Endothelial cell of umbilical vein (primary cell): Measurements from ENCODE around the gene USHBP1. TPM values are rescaled to one million over a fixed set of nuclear protein-coding genes. Genes with fewer than 3 reads are reported as not detected.
A peak's percentile ranks its signal among the peaks of the same experiment; 100 is the strongest.
"Not testable (repeated sequence)": the region's sequence is repeated elsewhere in the genome, so short reads cannot be mapped to it uniquely, and the experiment has no call there.

Experiments
- BruUV-seq: library from RNA; stranded (reverse); fragments of 400-500 nt; replicated peaks from 2 replicates; lab custom pipeline; 2021; lab: Mats Ljungman, UMichigan
- CTCF ChIA-PET: fragments of 300-600, 350-600 bp; sonication (Branson Sonifier 250); formaldehyde crosslinking; loops from one replicate; lab custom pipeline; 2021; ENCODE audit warnings: antibody characterized with exemption, inconsistent platforms; lab: Charles Lee
- POLR2A ChIA-PET: fragments of 300-600, 350-600 bp; sonication (Branson Sonifier 250); formaldehyde crosslinking; loops from one replicate; lab custom pipeline; 2021; ENCODE audit warnings: antibody characterized with exemption, inconsistent platforms; lab: Charles Lee
- DNase-seq: peaks from one replicate; pipeline ENCODE4 v3.0.0-alpha.2; 2011; ENCODE audit warnings: low read depth, low spot score
- FAIRE-seq: peaks from 2 replicates; lab custom pipeline; 2011; peaks lifted over from hg19 to GRCh38; lab: Jason Lieb, UNC
- H2AFZ ChIP-seq: 2 replicates; pipeline ENCODE4 v1.6.0; 2012; ENCODE audit warnings: low read depth, low read length, control low read depth, inconsistent platforms
- H3K27ac ChIP-seq: 2 replicates; pipeline ENCODE4 v1.5.1; 2011; ENCODE audit warnings: low read depth, mild to moderate bottlenecking, control low read depth, low read length, moderate library complexity; ENCODE audit not compliant: insufficient read depth
- H3K27me3 ChIP-seq, 2 experiments: 2 replicates each; pipeline versions ENCODE4 v1.6.0 to v1.6.1; 2011; ENCODE audit warnings: low read length in 2 of 2, mixed read lengths in 1 of 2; ENCODE audit not compliant: control insufficient read depth in 2 of 2, insufficient read depth in 2 of 2
- H3K36me3 ChIP-seq, 2 experiments: 2 replicates in 1 of 2; 3 replicates in 1 of 2; pipeline ENCODE4 v1.5.1; 2011; ENCODE audit warnings: low read length in 2 of 2, mild to moderate bottlenecking in 1 of 2, moderate library complexity in 1 of 2; ENCODE audit not compliant: control insufficient read depth in 2 of 2, insufficient read depth in 2 of 2; ENCODE audit errors: extremely low read depth in 1 of 2
- H3K4me1 ChIP-seq: 3 replicates; pipeline ENCODE4 v1.5.1; 2011; ENCODE audit warnings: mild to moderate bottlenecking, low read length; ENCODE audit not compliant: control insufficient read depth, insufficient read depth; ENCODE audit errors: extremely low read depth
- H3K4me2 ChIP-seq: 2 replicates; pipeline ENCODE4 v1.6.1; 2011; ENCODE audit warnings: low read length, control low read depth, mixed read lengths; ENCODE audit not compliant: insufficient read depth
- H3K4me3 ChIP-seq, 3 experiments: fragments of 200-600 bp in 1 of 3; sonication (generic), shearing (Covaris generic) in 1 of 3; replicated peaks in 1 of 3; 2 replicates each; pipeline ENCODE4 v1.5.1; 2011 to 2016; ENCODE audit warnings: control low read depth in 3 of 3, low read length in 3 of 3, mild to moderate bottlenecking in 2 of 3, inconsistent platforms in 1 of 3, low read depth in 1 of 3, moderate library complexity in 1 of 3; ENCODE audit not compliant: insufficient read depth in 1 of 3
- H3K79me2 ChIP-seq: 2 replicates; pipeline ENCODE4 v1.6.0; 2012; ENCODE audit warnings: low read length, inconsistent platforms; ENCODE audit not compliant: control insufficient read depth, insufficient read depth
- H3K9ac ChIP-seq: replicated peaks from 2 replicates; pipeline ENCODE3; 2011; ENCODE audit warnings: low read length, control low read depth; ENCODE audit not compliant: insufficient read depth; ENCODE audit errors: extremely low read depth
- H3K9me1 ChIP-seq: replicated peaks from 3 replicates; pipeline ENCODE4 v1.6.0; 2011; ENCODE audit warnings: mild to moderate bottlenecking, low read length; ENCODE audit not compliant: control insufficient read depth, insufficient read depth; ENCODE audit errors: extremely low read depth
- H3K9me3 ChIP-seq: replicated peaks from 2 replicates; pipeline ENCODE4 v1.5.1; 2012; ENCODE audit warnings: low read length, inconsistent platforms; ENCODE audit not compliant: control insufficient read depth, insufficient read depth
- H4K20me1 ChIP-seq: replicated peaks from 2 replicates; pipeline ENCODE3; 2011; ENCODE audit warnings: mild to moderate bottlenecking, low read length; ENCODE audit not compliant: control insufficient read depth, insufficient read depth; ENCODE audit errors: extremely low read depth
- EZH2 ChIP-seq: IDR thresholded peaks from 2 replicates; pipeline ENCODE4 v1.6.1; 2012; ENCODE audit warnings: borderline replicate concordance, low read depth, mild to moderate bottlenecking, moderate library complexity, low read length, inconsistent platforms; ENCODE audit not compliant: severe bottlenecking
- FOS ChIP-seq: IDR thresholded peaks from 2 replicates; pipeline ENCODE4 v1.6.1; 2011; ENCODE audit warnings: mild to moderate bottlenecking, low read length, moderate library complexity, borderline replicate concordance; ENCODE audit not compliant: insufficient read depth
- GATA2 ChIP-seq: IDR thresholded peaks from 2 replicates; pipeline ENCODE4 v1.7.0; 2011; ENCODE audit warnings: low read depth, mild to moderate bottlenecking, moderate library complexity, mixed read lengths, low read length; ENCODE audit not compliant: insufficient read length, insufficient read depth
- JUN ChIP-seq: IDR thresholded peaks from 2 replicates; pipeline ENCODE4 v1.6.1; 2011; ENCODE audit warnings: borderline replicate concordance, low read depth; ENCODE audit not compliant: insufficient read length, insufficient read depth
- MYC ChIP-seq: IDR thresholded peaks from one replicate; pipeline ENCODE4 v1.6.1; 2011; ENCODE audit warnings: mild to moderate bottlenecking, low read depth, low read length
- POLR2A ChIP-seq: IDR thresholded peaks from 2 replicates; pipeline ENCODE4 v1.6.1; 2012; ENCODE audit warnings: low read depth, mild to moderate bottlenecking, control low read depth, low read length
- POLR2AphosphoS5 ChIP-seq: IDR thresholded peaks from 2 replicates; pipeline ENCODE4 v1.6.1; 2012; ENCODE audit warnings: low read depth, mild to moderate bottlenecking, control low read depth, low read length, moderate library complexity; ENCODE audit not compliant: insufficient read depth
- dilution Hi-C: fragments of 300-500 bp; cut with MboI; formaldehyde crosslinking; loops from one replicate; pipeline ENCODE4 v1.15.0; 2019; ENCODE audit warnings: low sequenced_read_pairs; ENCODE audit not compliant: extremely low pct_ligation_motif_present
- intact Hi-C: fragments of 100-400 bp; cut with micrococcal nuclease; formaldehyde crosslinking; loops from one replicate; pipeline ENCODE4 v1.10.0; 2022
- polyA plus RNA-seq, 4 experiments: library from polyadenylated mRNA; depleted of rRNA in 3 of 4; stranded (reverse) in 3 of 4; unstranded in 1 of 4; fragments of >200 nt; gene quantifications; 2 replicates each; pipeline versions ENCODE4 v1.2.1 to v1.2.3, GENCODE V29; 2011 to 2012; ENCODE audit warnings: missing spikeins in 1 of 4
- total RNA-seq: library from RNA; stranded (reverse); gene quantifications from 2 replicates; pipeline ENCODE4 v1.2.3, GENCODE V29; 2021
- TF ChIP-seq, protein P1 (sequence below), 2 donors: IDR thresholded peaks; 1 replicate in 1 of 2; 2 replicates in 1 of 2; pipeline ENCODE4 v1.5.1; 2011; ENCODE audit warnings: low read length in 2 of 2, mild to moderate bottlenecking in 2 of 2, moderate library complexity in 2 of 2, control low read depth in 1 of 2, inconsistent platforms in 1 of 2, low read depth in 1 of 2; ENCODE audit not compliant: insufficient read depth in 1 of 2; ENCODE audit errors: extremely low read depth in 1 of 2
- TF ChIP-seq, protein P2 (sequence below): IDR thresholded peaks from 2 replicates; pipeline ENCODE4 v1.6.1; 2011; ENCODE audit not compliant: insufficient read depth, insufficient read length

USHBP1 gene
- total and polyA plus RNA-seq, 2 donors (not counting 3 experiments of a cell fraction or from before 2014, with no cell fraction given), result 14.8 to 20.4 TPM

DNA sequence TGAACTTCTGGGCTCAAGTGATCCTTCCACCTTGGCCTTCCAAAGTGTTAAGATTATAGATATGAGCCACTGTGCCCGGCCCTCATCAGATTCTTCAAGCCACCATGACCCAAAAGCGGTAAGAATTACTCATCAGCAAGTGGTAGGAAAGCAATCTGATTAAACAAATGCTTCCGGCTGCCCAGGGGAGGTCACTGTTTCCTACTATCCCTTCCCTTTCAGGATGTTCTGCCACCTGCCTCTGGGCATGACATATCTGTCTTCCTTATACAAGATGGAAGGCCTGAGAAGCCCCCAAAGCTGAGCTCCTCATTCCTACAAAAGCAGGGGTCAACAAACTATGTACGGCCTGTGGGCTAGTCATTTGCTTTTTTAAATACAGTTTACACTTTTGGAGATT, 31.7 kb upstream of the USHBP1 start:
- TF ChIP-seq, protein P1, sequence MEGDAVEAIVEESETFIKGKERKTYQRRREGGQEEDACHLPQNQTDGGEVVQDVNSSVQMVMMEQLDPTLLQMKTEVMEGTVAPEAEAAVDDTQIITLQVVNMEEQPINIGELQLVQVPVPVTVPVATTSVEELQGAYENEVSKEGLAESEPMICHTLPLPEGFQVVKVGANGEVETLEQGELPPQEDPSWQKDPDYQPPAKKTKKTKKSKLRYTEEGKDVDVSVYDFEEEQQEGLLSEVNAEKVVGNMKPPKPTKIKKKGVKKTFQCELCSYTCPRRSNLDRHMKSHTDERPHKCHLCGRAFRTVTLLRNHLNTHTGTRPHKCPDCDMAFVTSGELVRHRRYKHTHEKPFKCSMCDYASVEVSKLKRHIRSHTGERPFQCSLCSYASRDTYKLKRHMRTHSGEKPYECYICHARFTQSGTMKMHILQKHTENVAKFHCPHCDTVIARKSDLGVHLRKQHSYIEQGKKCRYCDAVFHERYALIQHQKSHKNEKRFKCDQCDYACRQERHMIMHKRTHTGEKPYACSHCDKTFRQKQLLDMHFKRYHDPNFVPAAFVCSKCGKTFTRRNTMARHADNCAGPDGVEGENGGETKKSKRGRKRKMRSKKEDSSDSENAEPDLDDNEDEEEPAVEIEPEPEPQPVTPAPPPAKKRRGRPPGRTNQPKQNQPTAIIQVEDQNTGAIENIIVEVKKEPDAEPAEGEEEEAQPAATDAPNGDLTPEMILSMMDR (IDR thresholded peaks at IDR 0.05; ENCODE audit: extremely low read depth in 1 of 2, insufficient read depth in 1 of 2, low read depth in 1 of 2, low read length in 2 of 2), result no peak
- TF ChIP-seq EZH2, result no peak
- TF ChIP-seq FOS, result peak; percentile 62
- TF ChIP-seq, protein P2, sequence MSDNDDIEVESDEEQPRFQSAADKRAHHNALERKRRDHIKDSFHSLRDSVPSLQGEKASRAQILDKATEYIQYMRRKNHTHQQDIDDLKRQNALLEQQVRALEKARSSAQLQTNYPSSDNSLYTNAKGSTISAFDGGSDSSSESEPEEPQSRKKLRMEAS, result no peak
- TF ChIP-seq POLR2A, result no peak
- TF ChIP-seq MYC, result no peak
- TF ChIP-seq GATA2, result peak; percentile 70
- TF ChIP-seq JUN, result peak; percentile 33
- TF ChIP-seq POLR2AphosphoS5, result peak; percentile 31
- Histone ChIP-seq H3K9me1 (no peaks in the 10 kb centered on the region), H3K4me1 (peaks cover 12% of the 10 kb centered on the region), H3K9ac (no peak overlapping the region), H3K79me2 (no peaks in the 10 kb centered on the region), H3K9me3 (no peaks in the 10 kb centered on the region), H2AFZ (no peak overlapping the region), H4K20me1 (no peaks in the 10 kb centered on the region), H3K27ac (no peak overlapping the region), H3K36me3 (peaks cover 0 to 3% of the 10 kb centered on the region in 2 experiments), H3K4me2 (no peak overlapping the region), H3K4me3 (no peak overlapping the region), H3K27me3 (no peaks in the 10 kb centered on the region)
- ChIA-PET POLR2A (no interaction called here), CTCF (interaction anchor here (0.7 to 1.6 kb wide), 2 partner anchors 9 to 32 kb away, joined by 3 to 10 read pairs; partner anchors contain the start of gene MRPL34)
- intact Hi-C loops, result no loop called here
- peak; percentile 84 for FAIRE-seq
- dilution Hi-C loops, result no loop called here
- BruUV-seq, result no TSS peak
- peak; percentile 61 for DNase-seq

DNA sequence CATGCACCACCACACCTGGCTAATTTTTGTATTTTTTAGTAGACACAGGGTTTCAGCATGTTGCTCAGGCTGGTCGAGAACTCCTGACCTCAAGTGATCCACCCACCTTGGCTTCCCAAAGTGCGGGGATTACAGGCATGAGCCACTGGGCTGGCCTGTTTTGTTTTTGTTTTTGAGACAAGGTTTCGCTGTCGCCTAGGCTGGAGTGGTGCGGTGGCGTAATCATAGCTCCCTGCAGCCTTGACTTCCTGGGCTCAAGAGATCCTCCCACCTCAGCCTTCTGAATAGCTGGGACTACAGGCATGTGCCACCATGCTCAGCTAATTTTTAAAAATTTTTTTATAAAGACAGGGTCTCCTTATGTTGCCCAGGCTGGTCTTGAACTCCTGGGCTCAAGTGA, 31.0 kb upstream of the USHBP1 start:
- H3K79me2 ChIP-seq, H2AFZ ChIP-seq, dilution Hi-C loops, H3K36me3 ChIP-seq, H3K4me2 ChIP-seq, H3K27ac ChIP-seq, H3K4me3 ChIP-seq, FAIRE-seq, BruUV-seq, intact Hi-C loops, H3K9me3 ChIP-seq, H3K9me1 ChIP-seq, POLR2A ChIA-PET, H4K20me1 ChIP-seq, H3K9ac ChIP-seq, H3K27me3 ChIP-seq, DNase-seq: not testable (repeated sequence)
- peaks cover 12% of the 10 kb centered on the region for H3K4me1 ChIP-seq
- CTCF ChIA-PET, result interaction anchor here (4.4 kb wide), 1 partner anchor 9 kb away, joined by 70 read pairs; the partner anchor contains the start of genes ABHD8 and MRPL34
